ENCODE results near the gene KIAA1328. TPM values are rescaled to one million over a fixed set of nuclear protein-coding genes. Genes with fewer than 3 reads are reported as not detected.

Gene KIAA1328
- total RNA-seq, 1 donor from 2014 or later = 8.4 TPM

DNA sequence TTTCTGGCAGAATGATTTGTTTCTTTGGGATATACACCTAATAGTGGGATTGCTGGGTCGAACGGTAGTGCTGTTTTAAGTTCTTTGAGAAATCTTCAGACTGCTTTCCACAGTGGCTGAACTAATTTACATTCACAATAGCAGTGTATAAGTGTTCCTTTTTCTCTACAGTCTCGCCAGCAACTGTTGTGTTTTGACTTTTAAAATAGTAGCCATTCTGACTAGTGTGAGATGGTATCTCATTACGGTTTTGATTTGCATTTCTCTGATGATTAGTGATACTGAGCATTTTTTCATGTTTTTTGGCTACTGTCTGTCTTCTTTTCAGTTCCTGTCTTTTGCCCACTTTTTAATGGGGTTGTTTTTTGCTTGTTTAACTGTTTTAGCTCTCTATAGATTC, 306.2 kb downstream of the KIAA1328 start:
- intact Hi-C loops (cut with DNase I) = no loop called here
- H3K27me3 ChIP-seq = no peaks in the 10 kb centered on the region
- no peak for DNase-seq (ENCODE audit: low spot score in 2 of 2)
- no peaks in the 10 kb centered on the region for H3K4me1 ChIP-seq
- H3K9me3 ChIP-seq = peaks cover 0 to 12% of the 10 kb centered on the region in 2 donors
- H3K27ac ChIP-seq = no peak overlapping the region
- no peak overlapping the region for H3K4me3 ChIP-seq
- TF ChIP-seq, protein P1, sequence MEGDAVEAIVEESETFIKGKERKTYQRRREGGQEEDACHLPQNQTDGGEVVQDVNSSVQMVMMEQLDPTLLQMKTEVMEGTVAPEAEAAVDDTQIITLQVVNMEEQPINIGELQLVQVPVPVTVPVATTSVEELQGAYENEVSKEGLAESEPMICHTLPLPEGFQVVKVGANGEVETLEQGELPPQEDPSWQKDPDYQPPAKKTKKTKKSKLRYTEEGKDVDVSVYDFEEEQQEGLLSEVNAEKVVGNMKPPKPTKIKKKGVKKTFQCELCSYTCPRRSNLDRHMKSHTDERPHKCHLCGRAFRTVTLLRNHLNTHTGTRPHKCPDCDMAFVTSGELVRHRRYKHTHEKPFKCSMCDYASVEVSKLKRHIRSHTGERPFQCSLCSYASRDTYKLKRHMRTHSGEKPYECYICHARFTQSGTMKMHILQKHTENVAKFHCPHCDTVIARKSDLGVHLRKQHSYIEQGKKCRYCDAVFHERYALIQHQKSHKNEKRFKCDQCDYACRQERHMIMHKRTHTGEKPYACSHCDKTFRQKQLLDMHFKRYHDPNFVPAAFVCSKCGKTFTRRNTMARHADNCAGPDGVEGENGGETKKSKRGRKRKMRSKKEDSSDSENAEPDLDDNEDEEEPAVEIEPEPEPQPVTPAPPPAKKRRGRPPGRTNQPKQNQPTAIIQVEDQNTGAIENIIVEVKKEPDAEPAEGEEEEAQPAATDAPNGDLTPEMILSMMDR (IDR thresholded peaks at IDR 0.05) = no peak
- no peaks in the 10 kb centered on the region for H3K36me3 ChIP-seq

DNA sequence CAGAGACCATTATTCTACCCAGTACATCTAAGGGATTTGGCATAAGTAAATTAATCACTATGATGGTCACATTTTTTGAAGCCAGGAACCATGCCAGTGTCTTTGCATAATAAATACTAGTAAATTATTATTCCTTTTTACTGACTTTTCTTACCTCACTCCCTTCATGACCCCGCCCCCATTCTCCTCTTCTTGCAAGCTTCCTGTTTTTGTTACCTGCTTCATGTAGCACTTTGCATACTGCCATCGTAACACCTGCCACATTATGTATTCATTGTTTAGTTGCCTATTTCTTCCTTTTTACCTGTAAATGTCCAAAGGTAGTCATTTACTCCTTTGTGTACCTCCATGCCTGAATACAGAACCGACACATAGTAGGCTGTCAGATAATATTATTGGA, 309.5 kb downstream of the KIAA1328 start:
- Histone ChIP-seq H3K36me3 (no peaks in the 10 kb centered on the region), H3K27me3 (no peaks in the 10 kb centered on the region), H3K9me3 (peaks cover 0 to 12% of the 10 kb centered on the region in 2 donors), H3K27ac (no peak overlapping the region), H3K4me1 (no peaks in the 10 kb centered on the region), H3K4me3 (no peak overlapping the region)
- TF ChIP-seq, protein P1 (IDR thresholded peaks at IDR 0.05) = no peak
- intact Hi-C loops (cut with DNase I) = no loop called here
- no peak for DNase-seq (ENCODE audit: low spot score in 2 of 2)

DNA sequence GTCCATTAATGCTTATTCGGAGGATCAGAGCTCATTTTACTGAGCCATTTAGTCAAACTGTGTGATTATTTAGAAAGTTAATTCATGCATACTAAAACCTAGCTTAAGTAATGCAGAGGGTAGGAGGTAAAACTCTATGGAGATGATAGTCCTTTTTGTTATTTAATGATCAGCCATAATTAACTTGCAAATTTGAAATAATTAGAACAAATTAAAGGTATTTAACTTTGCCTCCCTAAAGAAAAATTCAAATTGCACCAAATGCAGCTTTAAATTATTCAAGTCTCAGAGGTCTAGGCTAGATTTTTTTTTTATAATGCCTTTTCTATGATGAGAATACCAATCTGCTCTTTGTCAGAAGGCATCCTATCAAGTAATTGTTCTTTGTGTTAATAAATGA, 310.9 kb downstream of the KIAA1328 start:
- Histone ChIP-seq H3K4me1 (no peaks in the 10 kb centered on the region), H3K36me3 (no peaks in the 10 kb centered on the region), H3K27ac (no peak overlapping the region), H3K27me3 (no peaks in the 10 kb centered on the region), H3K4me3 (no peak overlapping the region), H3K9me3 (peaks cover 0 to 6% of the 10 kb centered on the region in 2 donors)
- intact Hi-C loops (cut with DNase I) = no loop called here
- DNase-seq (ENCODE audit: low spot score in 2 of 2) = no peak
- TF ChIP-seq, protein P1 (IDR thresholded peaks at IDR 0.05) = no peak

DNA sequence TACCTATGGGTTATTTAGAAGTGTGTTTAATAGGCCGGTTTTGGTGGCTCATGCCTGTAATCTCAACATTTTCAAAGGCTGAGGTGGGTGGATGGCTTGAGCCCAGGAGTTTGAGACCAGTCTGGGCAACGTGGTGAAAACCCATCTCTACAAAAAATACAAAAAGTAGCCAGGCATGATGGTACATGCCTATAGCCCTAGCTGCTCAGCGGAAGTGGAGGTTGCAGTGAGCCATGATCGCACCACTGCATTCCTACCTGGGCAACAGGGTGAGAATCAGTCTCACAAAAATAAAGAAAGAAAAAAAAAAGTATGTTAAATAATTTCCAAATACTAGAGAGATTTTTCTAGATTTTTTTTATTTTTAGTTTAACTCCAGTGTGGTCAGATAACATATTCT, 316.0 kb downstream of the KIAA1328 start:
- no peaks in the 10 kb centered on the region for H3K27me3 ChIP-seq
- DNase-seq (ENCODE audit: low spot score in 2 of 2) = no peak
- intact Hi-C loops (cut with DNase I) = no loop called here
- no peaks in the 10 kb centered on the region for H3K4me1 ChIP-seq
- no peak overlapping the region for H3K27ac ChIP-seq
- TF ChIP-seq, protein P1 (IDR thresholded peaks at IDR 0.05) = no peak
- no peak overlapping the region for H3K4me3 ChIP-seq
- no peaks in the 10 kb centered on the region for H3K9me3 ChIP-seq
- no peaks in the 10 kb centered on the region for H3K36me3 ChIP-seq

DNA sequence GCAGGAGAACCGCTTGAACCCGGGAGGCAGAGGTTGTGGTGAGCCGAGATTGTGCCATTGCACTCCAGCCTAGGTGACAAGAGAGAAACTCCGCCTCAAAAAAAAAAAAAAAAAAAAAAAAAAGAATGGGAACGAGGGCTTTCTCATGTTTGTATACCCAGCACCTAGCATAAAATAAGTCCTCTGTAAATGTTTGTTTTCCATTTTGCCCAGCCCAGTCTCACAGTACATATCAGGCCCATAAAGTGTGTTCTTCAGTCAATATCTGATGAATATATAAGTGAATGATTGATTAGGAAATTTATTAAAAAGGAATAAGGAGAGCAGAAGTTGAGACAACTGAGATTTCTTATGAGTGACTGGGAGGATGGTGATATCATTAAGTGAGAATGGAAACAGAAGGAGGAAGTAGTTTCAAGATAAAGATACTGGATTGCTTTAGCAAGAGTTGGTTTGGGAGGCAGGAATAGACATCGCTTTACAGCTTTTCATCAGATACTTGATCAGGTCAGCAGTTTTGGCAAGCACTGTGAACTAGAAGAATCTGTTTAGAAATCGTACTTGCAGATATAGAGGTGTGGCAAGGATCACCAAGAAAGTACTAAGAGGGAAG, 327.5 kb downstream of the KIAA1328 start:
- Histone ChIP-seq H3K27me3 (no peaks in the 10 kb centered on the region), H3K27ac (no peak overlapping the region), H3K9me3 (no peaks in the 10 kb centered on the region), H3K4me3 (no peak overlapping the region), H3K4me1 (peaks cover 0 to 3% of the 10 kb centered on the region in 2 donors), H3K36me3 (no peaks in the 10 kb centered on the region)
- no peak for DNase-seq (ENCODE audit: low spot score in 2 of 2)
- TF ChIP-seq, protein P1 (IDR thresholded peaks at IDR 0.05) = no peak
- intact Hi-C loops (cut with DNase I) = no loop called here

All from ascending aorta (tissue), 2 donors.